Measurements from ENCODE around the gene HIPK2. TPM values are rescaled to one million over a fixed set of nuclear protein-coding genes. Genes with fewer than 3 reads are reported as not detected.
"Not testable (repeated sequence)": the region's sequence is repeated elsewhere in the genome, so short reads cannot be mapped to it uniquely, and the experiment has no call there.

Gene HIPK2
- total RNA-seq, 4 donors from 2014 or later: 13.6 to 21.8 (median 18.2) TPM

DNA sequence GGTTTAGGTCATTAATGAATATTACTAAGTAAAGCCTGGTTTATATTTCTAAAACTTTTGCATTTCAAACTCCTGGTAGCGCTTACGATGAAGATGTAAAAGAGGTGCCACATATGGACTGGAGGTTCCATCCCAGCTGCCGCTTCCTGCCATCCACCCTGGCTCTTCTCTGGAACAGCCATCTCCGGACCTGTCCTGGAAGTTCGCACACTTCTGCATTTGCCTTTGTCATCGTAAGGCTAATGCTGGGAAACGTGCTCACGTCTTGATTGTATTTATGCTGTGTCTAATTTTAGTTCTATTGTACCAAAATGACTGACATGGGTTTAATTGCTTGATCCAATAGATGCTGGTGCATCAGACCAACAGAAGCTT, 103.1 kb downstream of the HIPK2 start:
- DNase-seq (ENCODE audit: low spot score in 2 of 2): no peak
- no peaks in the 10 kb centered on the region for H3K27me3 ChIP-seq
- TF ChIP-seq CTCF (IDR thresholded peaks at IDR 0.05): no peak
- TF ChIP-seq EP300 (IDR thresholded peaks at IDR 0.05): no peak
- TF ChIP-seq POLR2A (IDR thresholded peaks at IDR 0.05): no peak
- no peak for TF ChIP-seq POLR2AphosphoS5 (IDR thresholded peaks at IDR 0.05)
- WGBS: 77% methylated on average over 8 of the region's 8 CpGs
- H3K9me3 ChIP-seq: no peaks in the 10 kb centered on the region
- H3K27ac ChIP-seq: no peak overlapping the region
- H3K4me3 ChIP-seq: no peak overlapping the region
- no peaks in the 10 kb centered on the region for H3K4me1 ChIP-seq
- no peaks in the 10 kb centered on the region for H3K36me3 ChIP-seq

GRCh38 chr7:139674341-139674740, 103.5 kb downstream of the HIPK2 start:
- WGBS: 85% methylated on average over 9 of the region's 10 CpGs
- H3K27ac ChIP-seq: no peak overlapping the region

GRCh38 chr7:139673762-139674161, 104.0 kb downstream of the HIPK2 start:
- H3K27ac ChIP-seq: no peak overlapping the region
- no peaks in the 10 kb centered on the region for H3K27me3 ChIP-seq
- 94% methylated on average over 6 of the region's 6 CpGs for WGBS
- H3K9me3 ChIP-seq: no peaks in the 10 kb centered on the region
- TF ChIP-seq POLR2A (IDR thresholded peaks at IDR 0.05) (no peak), POLR2AphosphoS5 (IDR thresholded peaks at IDR 0.05) (no peak), CTCF (IDR thresholded peaks at IDR 0.05) (no peak), EP300 (IDR thresholded peaks at IDR 0.05) (no peak)
- DNase-seq (ENCODE audit: low spot score in 2 of 2): no peak
- no peaks in the 10 kb centered on the region for H3K4me1 ChIP-seq
- no peak overlapping the region for H3K4me3 ChIP-seq
- H3K36me3 ChIP-seq: no peaks in the 10 kb centered on the region

More at GRCh38 chr7:139674341-139674740, 103.5 kb downstream of the HIPK2 start:
- Histone ChIP-seq H3K27me3 (no peaks in the 10 kb centered on the region), H3K36me3 (no peaks in the 10 kb centered on the region), H3K4me1 (no peaks in the 10 kb centered on the region), H3K9me3 (no peaks in the 10 kb centered on the region), H3K4me3 (no peak overlapping the region)
- DNase-seq (ENCODE audit: low spot score in 2 of 2): no peak
- no peak for TF ChIP-seq CTCF (IDR thresholded peaks at IDR 0.05)
- TF ChIP-seq EP300 (IDR thresholded peaks at IDR 0.05): no peak
- no peak for TF ChIP-seq POLR2A (IDR thresholded peaks at IDR 0.05)
- TF ChIP-seq POLR2AphosphoS5 (IDR thresholded peaks at IDR 0.05): no peak

GRCh38 chr7:139673230-139673629, 104.6 kb downstream of the HIPK2 start:
- Histone ChIP-seq H3K27me3 (no peaks in the 10 kb centered on the region), H3K4me1 (no peaks in the 10 kb centered on the region), H3K36me3 (no peaks in the 10 kb centered on the region), H3K27ac (no peak overlapping the region), H3K9me3 (no peaks in the 10 kb centered on the region), H3K4me3 (no peak overlapping the region)
- no peak for DNase-seq (ENCODE audit: low spot score in 2 of 2)
- TF ChIP-seq CTCF (IDR thresholded peaks at IDR 0.05): no peak
- no peak for TF ChIP-seq POLR2AphosphoS5 (IDR thresholded peaks at IDR 0.05)
- TF ChIP-seq POLR2A (IDR thresholded peaks at IDR 0.05): no peak
- no peak for TF ChIP-seq EP300 (IDR thresholded peaks at IDR 0.05)
- WGBS: 93% methylated on average over 5 of the region's 5 CpGs

GRCh38 chr7:139671967-139672366, 105.8 kb downstream of the HIPK2 start:
- H3K27ac ChIP-seq: no peak overlapping the region

DNA sequence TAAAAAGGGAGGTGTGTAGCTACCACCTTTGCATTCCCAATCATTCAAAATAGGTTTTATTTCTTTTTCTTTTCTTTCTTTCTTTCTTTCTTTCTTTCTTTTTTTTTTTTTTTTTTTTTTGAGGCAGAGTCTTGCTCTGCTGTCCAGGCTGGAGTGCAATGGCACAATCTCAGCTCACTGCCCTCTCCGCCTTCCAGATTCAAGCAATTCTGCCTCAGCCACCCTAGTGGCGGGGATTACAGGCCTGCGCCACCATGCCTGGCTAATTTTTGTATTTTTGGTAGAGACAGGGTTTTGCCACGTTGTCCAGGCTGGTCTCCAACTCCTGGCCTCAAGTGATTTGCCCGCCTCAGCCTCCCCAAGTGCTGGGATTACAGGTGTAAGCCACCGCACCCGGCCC, 107.1 kb downstream of the HIPK2 start:
- not testable (repeated sequence) for H3K36me3 ChIP-seq; H3K4me1 ChIP-seq; DNase-seq (ENCODE audit: low spot score in 2 of 2); H3K9me3 ChIP-seq; H3K27ac ChIP-seq; H3K27me3 ChIP-seq; H3K4me3 ChIP-seq
- WGBS: 99% methylated on average over 7 of the region's 7 CpGs

More at GRCh38 chr7:139671967-139672366, 105.8 kb downstream of the HIPK2 start:
- no peaks in the 10 kb centered on the region for H3K36me3 ChIP-seq
- no peak overlapping the region for H3K4me3 ChIP-seq
- 88% methylated on average over 3 of the region's 3 CpGs for WGBS
- H3K27me3 ChIP-seq: no peaks in the 10 kb centered on the region
- DNase-seq (ENCODE audit: low spot score in 2 of 2): no peak
- TF ChIP-seq POLR2AphosphoS5 (IDR thresholded peaks at IDR 0.05) (no peak), CTCF (IDR thresholded peaks at IDR 0.05) (no peak), EP300 (IDR thresholded peaks at IDR 0.05) (no peak), POLR2A (IDR thresholded peaks at IDR 0.05) (no peak)
- no peaks in the 10 kb centered on the region for H3K4me1 ChIP-seq
- no peaks in the 10 kb centered on the region for H3K9me3 ChIP-seq
